A673 (cell line): ENCODE data around the gene DENND6B. TPM values are rescaled to one million over a fixed set of nuclear protein-coding genes. Genes with fewer than 3 reads are reported as not detected.

Experiments used
- BruUV-seq: library from RNA; stranded (reverse); fragments of 400-500 nt; replicated peaks from 2 replicates; lab custom pipeline; 2021; lab: Mats Ljungman, UMichigan
- CTCF ChIA-PET: fragments of 300-600 bp; sonication (Branson Sonifier 250); formaldehyde crosslinking; loops from one replicate; lab custom pipeline; 2022; ENCODE audit warnings: antibody characterized with exemption; lab: Charles Lee
- POLR2A ChIA-PET: fragments of 300-600 bp; sonication (Branson Sonifier 250); formaldehyde crosslinking; loops from one replicate; lab custom pipeline; 2022; ENCODE audit warnings: antibody characterized with exemption; ENCODE audit not compliant: low non-redundant PET; lab: Charles Lee
- DNase-seq: peaks from one replicate; pipeline ENCODE4 v3.0.0-alpha.2; 2015; ENCODE audit warnings: low spot score
- H3K27ac ChIP-seq: fragments of 200-600 bp; sonication (generic); 2 replicates; pipeline ENCODE4 v1.5.1; 2016; ENCODE audit warnings: mixed run types, low read depth, mild to moderate bottlenecking, mixed read lengths, antibody characterized with exemption, low read length; ENCODE audit not compliant: poor library complexity, severe bottlenecking
- H3K27me3 ChIP-seq: fragments of 200-600 bp; sonication (generic); replicated peaks from 2 replicates; pipeline ENCODE4 v1.6.1; 2017; ENCODE audit warnings: mixed run types, low read depth, mild to moderate bottlenecking, mixed read lengths, antibody characterized with exemption, low read length; ENCODE audit not compliant: insufficient read depth, poor library complexity
- H3K36me3 ChIP-seq: fragments of 200-600 bp; sonication (generic); 2 replicates; pipeline ENCODE4 v1.6.1; 2016; ENCODE audit warnings: mixed run types, mild to moderate bottlenecking, mixed read lengths, antibody characterized with exemption, low read length; ENCODE audit not compliant: insufficient read depth, poor library complexity, severe bottlenecking
- H3K4me1 ChIP-seq: fragments of 200-600 bp; sonication (generic); 2 replicates; pipeline ENCODE4 v1.6.1; 2017; ENCODE audit warnings: mixed run types, mild to moderate bottlenecking, mixed read lengths, antibody characterized with exemption, low read length; ENCODE audit not compliant: insufficient read depth, poor library complexity, severe bottlenecking
- H3K4me3 ChIP-seq: fragments of 200-600 bp; sonication (generic); 2 replicates; pipeline ENCODE4 v1.5.1; 2016; ENCODE audit warnings: low read depth, mixed run types, mild to moderate bottlenecking, mixed read lengths, low read length; ENCODE audit not compliant: poor library complexity, severe bottlenecking
- H3K9me3 ChIP-seq: fragments of 200-600 bp; sonication (generic); 2 replicates; pipeline ENCODE4 v1.6.1; 2016; ENCODE audit warnings: mixed run types, low read depth, mild to moderate bottlenecking, mixed read lengths, antibody characterized with exemption, low read length; ENCODE audit not compliant: poor library complexity, severe bottlenecking
- EZH2 ChIP-seq: fragments of 200-600 bp; sonication (generic); IDR thresholded peaks from 2 replicates; pipeline ENCODE4 v1.6.1; 2017; ENCODE audit warnings: borderline replicate concordance, low read depth, mild to moderate bottlenecking, mixed read lengths, antibody characterized with exemption, low read length; ENCODE audit not compliant: poor library complexity, severe bottlenecking
- intact Hi-C: fragments of 100-400 bp; cut with micrococcal nuclease; formaldehyde crosslinking; loops from one replicate; pipeline ENCODE4 v1.10.0; 2022; ENCODE audit not compliant: unreplicated experiment
- total RNA-seq: library from RNA; stranded (reverse); gene quantifications from 2 replicates; pipeline ENCODE4 v1.2.3, GENCODE V29; 2021
- TF ChIP-seq, protein P1 (sequence below): fragments of 300-800, 200-600 bp; sonication (generic); conservative IDR thresholded peaks from 2 replicates; pipeline ENCODE4 v1.5.1; 2017; ENCODE audit warnings: low read depth, mild to moderate bottlenecking, antibody characterized with exemption, low read length, moderate library complexity, mixed read lengths

The DENND6B gene
- total RNA-seq, 1 experiment from 2014 or later: 5.3 TPM

DNA sequence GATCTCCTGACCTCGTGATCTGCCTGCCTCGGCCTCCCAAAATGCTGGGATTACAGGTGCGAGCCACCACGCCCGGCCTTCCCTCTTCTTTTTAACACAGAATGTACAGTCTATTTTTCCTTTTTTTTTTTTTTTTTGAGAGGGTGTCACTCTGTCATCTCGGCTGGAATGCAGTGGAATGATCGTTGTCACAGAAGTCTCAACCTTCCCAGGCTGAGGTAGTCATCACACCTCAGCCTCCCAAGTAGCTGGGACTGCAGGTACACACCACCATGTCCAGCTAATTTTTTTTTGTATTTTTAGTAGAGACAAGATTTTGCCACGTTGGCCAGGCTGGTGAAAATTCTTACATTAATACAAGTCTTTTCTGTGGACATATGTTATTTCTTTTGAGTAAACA, 29.4 kb upstream of the DENND6B start:
- H3K9me3 ChIP-seq: no peaks in the 10 kb centered on the region
- peaks cover 10% of the 10 kb centered on the region for H3K36me3 ChIP-seq
- no peaks in the 10 kb centered on the region for H3K4me1 ChIP-seq
- POLR2A ChIA-PET: no interaction called here
- no TSS peak for BruUV-seq
- DNase-seq: no peak
- TF ChIP-seq, protein P1, sequence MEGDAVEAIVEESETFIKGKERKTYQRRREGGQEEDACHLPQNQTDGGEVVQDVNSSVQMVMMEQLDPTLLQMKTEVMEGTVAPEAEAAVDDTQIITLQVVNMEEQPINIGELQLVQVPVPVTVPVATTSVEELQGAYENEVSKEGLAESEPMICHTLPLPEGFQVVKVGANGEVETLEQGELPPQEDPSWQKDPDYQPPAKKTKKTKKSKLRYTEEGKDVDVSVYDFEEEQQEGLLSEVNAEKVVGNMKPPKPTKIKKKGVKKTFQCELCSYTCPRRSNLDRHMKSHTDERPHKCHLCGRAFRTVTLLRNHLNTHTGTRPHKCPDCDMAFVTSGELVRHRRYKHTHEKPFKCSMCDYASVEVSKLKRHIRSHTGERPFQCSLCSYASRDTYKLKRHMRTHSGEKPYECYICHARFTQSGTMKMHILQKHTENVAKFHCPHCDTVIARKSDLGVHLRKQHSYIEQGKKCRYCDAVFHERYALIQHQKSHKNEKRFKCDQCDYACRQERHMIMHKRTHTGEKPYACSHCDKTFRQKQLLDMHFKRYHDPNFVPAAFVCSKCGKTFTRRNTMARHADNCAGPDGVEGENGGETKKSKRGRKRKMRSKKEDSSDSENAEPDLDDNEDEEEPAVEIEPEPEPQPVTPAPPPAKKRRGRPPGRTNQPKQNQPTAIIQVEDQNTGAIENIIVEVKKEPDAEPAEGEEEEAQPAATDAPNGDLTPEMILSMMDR: no peak
- no peak for TF ChIP-seq EZH2
- H3K27ac ChIP-seq: no peak overlapping the region
- intact Hi-C loops: no loop called here
- H3K27me3 ChIP-seq: no peaks in the 10 kb centered on the region
- no peak overlapping the region for H3K4me3 ChIP-seq
- CTCF ChIA-PET: interaction anchor here (0.6 kb wide), 1 partner anchor 40 kb away, joined by 3 read pairs; no protein-coding TSS in a partner anchor

DNA sequence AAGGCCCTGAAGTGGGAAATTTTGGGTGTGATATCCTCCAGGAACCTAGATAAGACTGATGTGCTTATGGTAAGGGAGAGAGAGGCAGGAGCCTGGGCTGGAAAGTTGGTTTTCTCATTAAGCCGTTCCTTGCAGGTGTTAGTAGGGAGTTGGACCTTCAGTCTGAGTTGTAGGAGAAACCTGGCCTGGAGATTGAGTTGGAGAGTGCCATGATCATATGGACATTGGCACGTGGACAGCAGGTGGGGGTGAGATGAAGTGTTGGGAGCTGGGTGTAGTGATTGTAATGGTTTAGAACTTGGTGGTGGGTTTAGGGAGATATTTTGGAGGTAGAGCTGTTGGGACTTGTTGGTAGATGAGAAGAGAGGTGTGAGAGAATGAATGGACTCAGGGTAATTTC, 21.2 kb upstream of the DENND6B start:
- intact Hi-C loops: no loop called here
- Histone ChIP-seq H3K27ac (no peak overlapping the region), H3K4me3 (no peak overlapping the region), H3K36me3 (peaks cover 3% of the 10 kb centered on the region), H3K27me3 (no peaks in the 10 kb centered on the region), H3K4me1 (no peaks in the 10 kb centered on the region), H3K9me3 (no peaks in the 10 kb centered on the region)
- TF ChIP-seq EZH2: no peak
- TF ChIP-seq, protein P1: no peak
- DNase-seq: no peak
- CTCF ChIA-PET: no interaction called here
- BruUV-seq: no TSS peak
- POLR2A ChIA-PET: no interaction called here

DNA sequence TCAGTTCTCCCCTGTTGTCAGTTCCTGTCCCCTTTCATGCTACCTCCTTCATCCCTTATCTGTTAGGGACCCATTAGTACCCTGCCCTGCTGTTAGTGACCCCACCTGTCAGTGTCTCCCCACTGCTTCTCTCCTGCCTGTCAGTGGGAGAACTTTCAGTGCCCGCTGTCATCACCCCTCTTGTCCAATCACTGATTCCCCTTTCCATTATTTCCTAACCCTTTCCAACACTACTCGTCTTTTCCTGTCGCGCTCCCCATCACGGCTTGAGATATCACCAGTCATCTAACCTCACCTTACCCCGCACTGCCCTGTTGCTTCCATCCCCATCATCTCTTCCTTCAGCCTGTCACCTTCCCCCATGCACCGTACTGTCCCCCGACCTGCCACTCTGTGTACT, 20.3 kb upstream of the DENND6B start:
- no peaks in the 10 kb centered on the region for H3K4me1 ChIP-seq
- BruUV-seq: no TSS peak

More for the DNA sequence above, 20.3 kb upstream of the DENND6B start:
- DNase-seq: no peak
- ChIA-PET POLR2A (no interaction called here), CTCF (no interaction called here)
- no peaks in the 10 kb centered on the region for H3K27me3 ChIP-seq
- TF ChIP-seq EZH2: no peak
- TF ChIP-seq, protein P1: no peak
- H3K4me3 ChIP-seq: no peak overlapping the region
- H3K27ac ChIP-seq: no peak overlapping the region
- H3K9me3 ChIP-seq: no peaks in the 10 kb centered on the region
- H3K36me3 ChIP-seq: peaks cover 3% of the 10 kb centered on the region
- intact Hi-C loops: no loop called here
